GM12878 (cell line): ENCODE data around the gene ABCG1. TPM values are rescaled to one million over a fixed set of nuclear protein-coding genes. Genes with fewer than 3 reads are reported as not detected.

Experiments
- ATAC-seq: fragments of 200-7000 bp; cut with Tn5 transposase; 3 replicates; pipeline ENCODE4 v1.9.1; 2020; ENCODE audit warnings: mild to moderate bottlenecking, moderate library complexity
- BruUV-seq: library from RNA; stranded (reverse); fragments of 400-500 nt; replicated peaks from 2 replicates; lab custom pipeline; 2021; lab: Mats Ljungman, UMichigan
- CTCF ChIA-PET: fragments of 300-600 bp; sonication (Branson Sonifier 250); formaldehyde crosslinking; extraction: SDS; loops from one replicate; lab custom pipeline; 2021; ENCODE audit warnings: inconsistent platforms; lab: Yijun Ruan, JAX
- POLR2A ChIA-PET: fragments of 350-600 bp; formaldehyde crosslinking; extraction: SDS; loops from one replicate; lab custom pipeline; 2021; ENCODE audit warnings: inconsistent platforms; lab: Charles Lee
- RAD21 ChIA-PET: fragments of 300-600 bp; sonication (Branson Sonifier 250); formaldehyde crosslinking; loops from one replicate; lab custom pipeline; 2023; ENCODE audit warnings: antibody characterized with exemption; ENCODE audit not compliant: unreplicated experiment; lab: Charles Lee
- SMC1A ChIA-PET: fragments of 300-600 bp; sonication (Branson Sonifier 250); formaldehyde crosslinking; loops from one replicate; lab custom pipeline; 2023; ENCODE audit not compliant: unreplicated experiment, uncharacterized antibody; lab: Charles Lee
- DNase-seq: peaks from one replicate; pipeline ENCODE4 v3.0.0-alpha.2; 2011; ENCODE audit warnings: low read depth, low spot score
- FAIRE-seq: peaks from 3 replicates; lab custom pipeline; 2011; peaks lifted over from hg19 to GRCh38; lab: Jason Lieb, UNC
- H2AFZ ChIP-seq: 2 replicates; pipeline ENCODE4 v1.6.0; 2011; ENCODE audit warnings: low read depth, low read length, control low read depth; ENCODE audit not compliant: control insufficient read depth
- H3K27ac ChIP-seq: 2 replicates; pipeline ENCODE4 v1.5.1; 2011; ENCODE audit warnings: control low read depth; ENCODE audit not compliant: control insufficient read depth, insufficient read depth
- H3K27me3 ChIP-seq, 2 experiments: replicated peaks in 1 of 2; 2 replicates each; pipeline versions ENCODE4 v1.6.0 to v1.6.1; 2011; ENCODE audit warnings: low read length in 1 of 2; ENCODE audit not compliant: control insufficient read depth in 2 of 2, insufficient read depth in 2 of 2
- H3K36me3 ChIP-seq, 2 experiments: 2 replicates each; pipeline ENCODE4 v1.5.1; 2011; ENCODE audit warnings: low read length in 1 of 2; ENCODE audit not compliant: control insufficient read depth in 2 of 2, insufficient read depth in 2 of 2
- H3K4me1 ChIP-seq: 2 replicates; pipeline ENCODE4 v1.6.1; 2011; ENCODE audit warnings: mild to moderate bottlenecking, low read length, moderate library complexity, mixed read lengths; ENCODE audit not compliant: control insufficient read depth, insufficient read depth
- H3K4me2 ChIP-seq: 2 replicates; pipeline ENCODE4 v1.6.0; 2011; ENCODE audit warnings: control low read depth; ENCODE audit not compliant: control insufficient read depth, insufficient read depth
- H3K4me3 ChIP-seq: fragments of 200-600 bp; sonication (generic); 2 replicates; pipeline ENCODE4 v1.5.1; 2016
- H3K79me2 ChIP-seq: 2 replicates; pipeline ENCODE4 v1.6.0; 2011; ENCODE audit warnings: low read length; ENCODE audit not compliant: control insufficient read depth, insufficient read depth
- H3K9ac ChIP-seq: 2 replicates; pipeline ENCODE4 v1.8.0; 2011; ENCODE audit warnings: low read length, control low read depth, mixed read lengths; ENCODE audit not compliant: control insufficient read depth, insufficient read depth
- H3K9me3 ChIP-seq: replicated peaks from 3 replicates; pipeline ENCODE4 v1.5.1; 2011; ENCODE audit warnings: mild to moderate bottlenecking, low read length; ENCODE audit not compliant: control insufficient read depth, insufficient read depth
- H4K20me1 ChIP-seq: 2 replicates; pipeline ENCODE4 v1.6.0; 2011; ENCODE audit not compliant: control insufficient read depth, insufficient read depth
- ASH2L ChIP-seq: fragments of 300-600, 200-600 bp; sonication (generic); IDR thresholded peaks from 2 replicates; pipeline ENCODE4 v1.6.1; 2017; ENCODE audit warnings: low read depth, mild to moderate bottlenecking, borderline replicate concordance
- ATF7 ChIP-seq: fragments of 450-650 bp; IDR thresholded peaks from 2 replicates; pipeline ENCODE4 v1.6.1; 2016; ENCODE audit warnings: low read depth, mild to moderate bottlenecking
- BACH1 ChIP-seq: fragments of 450-650 bp; IDR thresholded peaks from 2 replicates; pipeline ENCODE4 v1.6.1; 2017; ENCODE audit warnings: mild to moderate bottlenecking, borderline replicate concordance
- ESRRA ChIP-seq: IDR thresholded peaks from 2 replicates; pipeline ENCODE4 v1.6.1; 2012; ENCODE audit warnings: mild to moderate bottlenecking, low read length, improper control_type of control experiment
- HCFC1 ChIP-seq: fragments of 150-350 bp; IDR thresholded peaks from 2 replicates; pipeline ENCODE4 v1.6.1; 2014; ENCODE audit warnings: low read length
- HDAC6 ChIP-seq: fragments of 200-600 bp; sonication (generic); IDR thresholded peaks from one replicate; pipeline ENCODE4 v1.8.0; 2017; ENCODE audit warnings: antibody characterized with exemption; ENCODE audit not compliant: unreplicated experiment
- HDGF ChIP-seq: fragments of 450-650 bp; IDR thresholded peaks from 2 replicates; pipeline ENCODE4 v1.6.1; 2016; ENCODE audit warnings: antibody characterized with exemption
- IKZF2 ChIP-seq, 2 experiments: fragments of 450-650 bp; IDR thresholded peaks; 2 replicates each; pipeline ENCODE4 v1.6.1; 2017; ENCODE audit warnings: mild to moderate bottlenecking in 2 of 2, moderate library complexity in 2 of 2
- JUND ChIP-seq: IDR thresholded peaks from 2 replicates; pipeline ENCODE4 v1.6.1; 2012; ENCODE audit warnings: low read depth, mild to moderate bottlenecking, low read length, improper control_type of control experiment, moderate library complexity
- LARP7 ChIP-seq: fragments of 450-650 bp; IDR thresholded peaks from 2 replicates; pipeline ENCODE4 v1.6.1; 2017; ENCODE audit warnings: mild to moderate bottlenecking
- NBN ChIP-seq: fragments of 450-650 bp; IDR thresholded peaks from 2 replicates; pipeline ENCODE4 v1.6.1; 2016
- PAX5 ChIP-seq: IDR thresholded peaks from 2 replicates; pipeline ENCODE4 v1.6.1; 2011; ENCODE audit warnings: low read depth, low read length, borderline replicate concordance
- RAD21 ChIP-seq: IDR thresholded peaks from 2 replicates; pipeline ENCODE4 v1.6.1; 2011; ENCODE audit warnings: mild to moderate bottlenecking, low read depth, low read length, moderate library complexity; ENCODE audit not compliant: insufficient read depth
- RB1 ChIP-seq: fragments of 450-650 bp; formaldehyde crosslinking; IDR thresholded peaks from 2 replicates; pipeline ENCODE4 v1.6.1; 2017; ENCODE audit warnings: mild to moderate bottlenecking, borderline replicate concordance
- RELB ChIP-seq: fragments of 450-650 bp; IDR thresholded peaks from 2 replicates; pipeline ENCODE4 v1.6.1; 2017; ENCODE audit warnings: low read depth, mild to moderate bottlenecking, moderate library complexity
- SIX5 ChIP-seq: IDR thresholded peaks from 2 replicates; pipeline ENCODE4 v1.6.1; 2011; ENCODE audit warnings: mild to moderate bottlenecking, low read depth, low read length, moderate library complexity; ENCODE audit not compliant: severe bottlenecking
- ZNF274 ChIP-seq: IDR thresholded peaks from one replicate; pipeline ENCODE4 v1.8.0; 2011; ENCODE audit not compliant: insufficient read length, insufficient read depth
- ZNF384 ChIP-seq: IDR thresholded peaks from 2 replicates; pipeline ENCODE4 v1.6.1; 2012; ENCODE audit warnings: low read depth, mild to moderate bottlenecking, low read length, improper control_type of control experiment, borderline replicate concordance
- WGBS: methylation state at CpG from one replicate; pipeline ENCODE4 v1.1.6; 2016; ENCODE audit warnings: low lambda C conversion rate; ENCODE audit not compliant: insufficient replicate concordance, insufficient coverage; ENCODE audit errors: missing lambda C conversion rate; 5-methylcytosine and 5-hydroxymethylcytosine counted together
- in situ Hi-C: fragments of 300-500 bp; cut with MboI; formaldehyde crosslinking; loops from 9 replicates; pipeline ENCODE4 v1.14.3; 2018; ENCODE audit warnings: mixed read lengths
- intact Hi-C: fragments of 100-400 bp; cut with micrococcal nuclease; formaldehyde crosslinking; loops from one replicate; pipeline ENCODE4 v1.14.2; 2022; ENCODE audit not compliant: unreplicated experiment
- polyA plus RNA-seq, 11 experiments: library from polyadenylated mRNA; depleted of rRNA in 4 of 11; unstranded in 6 of 11; stranded (reverse) in 5 of 11; fragments of >200 nt; fragmentation: Nextera tagmentation in 4 of 11; fragmentation: Illumina TruSeq in 1 of 11; extraction: Ambion mirVana in 4 of 11; extraction: Trizol in 1 of 11; gene quantifications; 1 replicate in 1 of 11; 2 replicates in 10 of 11; pipeline versions ENCODE4 v1.2.1 to v1.2.3, GENCODE V29; 2011 to 2016; ENCODE audit warnings: inconsistent platforms in 2 of 11, missing spikeins in 2 of 11, low read depth in 1 of 11
- total RNA-seq, 4 experiments: library from RNA; depleted of rRNA in 3 of 4; stranded (reverse); fragments of >200 nt in 3 of 4; fragmentation: Illumina TruSeq in 1 of 4; extraction: Trizol in 1 of 4; gene quantifications; 2 replicates each; pipeline versions ENCODE4 v1.2.1 to v1.2.3, GENCODE V29; 2013 to 2021
- TF ChIP-seq, protein P1 (sequence below): fragments of 150-350 bp; IDR thresholded peaks from 2 replicates; pipeline ENCODE4 v1.6.1; 2014; ENCODE audit warnings: mild to moderate bottlenecking, low read depth, low read length

ABCG1 gene
- total and polyA plus RNA-seq, 10 of the 15 experiments (the other 5 are each of a cell fraction or from before 2014, with no cell fraction given) = 0.59 to 19.3 (median 5.7) TPM

DNA sequence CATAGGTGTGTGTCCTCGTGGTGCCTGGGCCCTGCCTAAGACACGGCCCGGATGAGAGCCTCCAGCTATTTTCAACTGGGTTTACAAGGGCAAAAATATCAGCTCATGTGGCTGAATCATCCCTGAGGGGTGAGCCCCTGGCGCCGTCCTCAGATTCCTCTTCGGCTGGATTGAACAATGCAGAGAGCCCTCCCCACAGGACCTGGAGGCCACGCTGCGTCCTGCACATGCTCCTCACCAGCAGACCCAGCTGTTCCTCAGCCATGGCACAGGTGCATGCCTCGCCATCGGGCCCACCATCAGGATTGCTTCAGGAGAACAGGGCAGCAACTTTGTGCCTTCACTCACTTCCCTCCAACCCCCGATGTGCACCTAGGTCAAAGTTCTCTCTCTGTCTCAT lies 60.9 kb downstream of the ABCG1 start:
- Histone ChIP-seq H3K27ac (no peak overlapping the region), H3K4me1 (no peaks in the 10 kb centered on the region), H3K36me3 (no peaks in the 10 kb centered on the region), H2AFZ (no peak overlapping the region), H3K79me2 (no peaks in the 10 kb centered on the region), H4K20me1 (no peaks in the 10 kb centered on the region), H3K4me3 (no peak overlapping the region), H3K9ac (no peak overlapping the region), H3K4me2 (no peak overlapping the region), H3K9me3 (no peaks in the 10 kb centered on the region), H3K27me3 (no peaks in the 10 kb centered on the region)
- SMC1A ChIA-PET = interaction anchor here (0.5 to 1.2 kb wide), 3 partner anchors 23 to 265 kb away, joined by 3 read pairs; no protein-coding TSS in a partner anchor
- 62% methylated on average over 11 of the region's 11 CpGs for WGBS
- intact Hi-C loops (loop anchor here (2.0 kb wide), 1 partner anchor 19 kb away; no protein-coding TSS in a partner anchor), in situ Hi-C loops (no loop called here)
- POLR2A ChIA-PET = interaction anchor here (0.5 kb wide), 1 partner anchor 15 kb away, joined by 6 read pairs; no protein-coding TSS in a partner anchor
- CTCF ChIA-PET = interaction anchor here (0.8 to 2.1 kb wide), 3 partner anchors 11 to 144 kb away, joined by 3 to 8 read pairs (median 3); no protein-coding TSS in a partner anchor
- TF ChIP-seq HDGF (no peak), ZNF384 (no peak), JUND (no peak), ZNF274 (no peak), IKZF2 (IDR thresholded peaks at IDR 0.05) (no peak), ATF7 (no peak), HDAC6 (no peak), ASH2L (no peak), RB1 (no peak), NBN (no peak), PAX5 (no peak), HCFC1 (no peak), BACH1 (no peak), SIX5 (no peak), RAD21 (no peak), LARP7 (no peak), RELB (no peak), ESRRA (no peak)
- TF ChIP-seq, protein P1, sequence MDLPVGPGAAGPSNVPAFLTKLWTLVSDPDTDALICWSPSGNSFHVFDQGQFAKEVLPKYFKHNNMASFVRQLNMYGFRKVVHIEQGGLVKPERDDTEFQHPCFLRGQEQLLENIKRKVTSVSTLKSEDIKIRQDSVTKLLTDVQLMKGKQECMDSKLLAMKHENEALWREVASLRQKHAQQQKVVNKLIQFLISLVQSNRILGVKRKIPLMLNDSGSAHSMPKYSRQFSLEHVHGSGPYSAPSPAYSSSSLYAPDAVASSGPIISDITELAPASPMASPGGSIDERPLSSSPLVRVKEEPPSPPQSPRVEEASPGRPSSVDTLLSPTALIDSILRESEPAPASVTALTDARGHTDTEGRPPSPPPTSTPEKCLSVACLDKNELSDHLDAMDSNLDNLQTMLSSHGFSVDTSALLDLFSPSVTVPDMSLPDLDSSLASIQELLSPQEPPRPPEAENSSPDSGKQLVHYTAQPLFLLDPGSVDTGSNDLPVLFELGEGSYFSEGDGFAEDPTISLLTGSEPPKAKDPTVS = no peak
- FAIRE-seq (no peak), ATAC-seq (no peak), DNase-seq (no peak)
- RAD21 ChIA-PET = interaction anchor here (1.5 kb wide), 1 partner anchor 21 kb away, joined by 4 read pairs; no protein-coding TSS in a partner anchor
- no TSS peak for BruUV-seq
